ENCODE data around the gene AFM. TPM values are rescaled to one million over a fixed set of nuclear protein-coding genes. Genes with fewer than 3 reads are reported as not detected.

The AFM gene
- total and polyA plus RNA-seq, 2 of the 8 experiments (the other 6 are each of a cell fraction or from before 2014, with no cell fraction given): not detected

DNA sequence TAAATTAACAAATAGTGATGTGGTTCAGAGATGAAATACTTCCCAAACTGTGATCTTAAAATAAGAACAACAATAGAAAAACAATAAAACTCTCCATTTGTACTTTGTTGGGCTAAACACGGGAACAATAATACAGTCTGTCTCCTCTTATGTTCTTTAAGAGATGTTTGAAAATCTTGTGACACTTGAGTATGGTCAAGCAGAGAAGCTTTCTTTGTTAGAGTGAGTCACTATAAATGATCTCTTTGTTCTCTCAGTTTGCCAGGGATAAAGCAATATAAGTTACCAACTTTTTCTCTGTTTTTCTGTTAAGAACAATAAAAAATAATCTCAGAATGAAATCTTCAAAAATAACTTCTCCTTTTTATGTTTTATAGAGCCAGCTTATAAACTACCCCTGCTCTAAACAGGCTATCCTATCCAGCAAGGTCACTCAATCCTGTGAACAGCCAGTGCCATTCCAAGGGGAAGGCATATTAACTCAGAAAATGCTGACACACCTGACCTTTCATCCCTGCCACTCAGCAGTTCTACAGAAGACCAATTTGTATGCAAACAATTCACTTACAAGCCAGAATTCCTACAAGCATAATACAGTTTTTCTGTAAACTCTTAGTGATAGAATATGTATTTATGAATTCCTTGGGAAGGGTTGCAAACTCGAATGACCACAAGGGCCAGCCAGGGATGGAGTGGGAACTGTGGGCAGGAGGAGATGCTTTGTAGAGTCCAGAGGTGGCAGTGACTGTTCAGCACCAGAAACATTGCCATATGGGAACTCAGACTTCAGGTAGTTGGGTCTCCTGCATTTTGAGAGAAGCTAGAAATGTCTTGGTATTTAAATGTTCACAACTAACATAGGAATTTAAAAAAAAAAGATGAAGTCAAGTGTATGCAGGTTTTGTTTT lies 52.2 kb downstream of the AFM start:
- H4K5ac ChIP-seq (ENCODE audit: insufficient read length, low read depth, low read length): no peak overlapping the region
- H3K9ac ChIP-seq (replicated peaks in 1 of 4; ENCODE audit: extremely low read depth in 1 of 4, low read depth in 3 of 4, low read length in 3 of 4): no peak overlapping the region
- H4K20me1 ChIP-seq (replicated peaks in 1 of 2; ENCODE audit: control insufficient read depth in 1 of 2, insufficient read depth in 2 of 2, low read length in 2 of 2): no peaks in the 10 kb centered on the region
- H3K4me3 ChIP-seq (ENCODE audit: extremely low read depth in 1 of 4, insufficient read depth in 2 of 4, low read depth in 3 of 4, low read length in 4 of 4): no peak overlapping the region
- FAIRE-seq (no peak), DNase-seq (ENCODE audit: low read depth in 1 of 2, low spot score in 2 of 2) (no peak)
- no peak overlapping the region for H2BK15ac ChIP-seq (ENCODE audit: low read length)
- H3K9me3 ChIP-seq (ENCODE audit: insufficient read depth in 2 of 2, low read depth in 1 of 2, low read length in 1 of 2): no peaks in the 10 kb centered on the region
- H3K4me2 ChIP-seq (ENCODE audit: insufficient read depth in 1 of 2, low read depth in 2 of 2, low read length in 2 of 2): no peak overlapping the region
- no peaks in the 10 kb centered on the region for H3K79me1 ChIP-seq (ENCODE audit: low read depth, low read length)
- TF ChIP-seq HDAC6 (IDR thresholded peaks at IDR 0.05; ENCODE audit: low read depth, low read length): no peak
- ChIA-PET POLR2A (ENCODE audit: partially characterized antibody) (no interaction called here), CTCF (ENCODE audit: partially characterized antibody) (interaction anchor here (0.6 to 2.0 kb wide), 2 partner anchors 87 to 601 kb away, joined by 3 to 5 read pairs; no protein-coding TSS in a partner anchor)
- no peak overlapping the region for H2BK120ac ChIP-seq (replicated peaks; ENCODE audit: low read depth, low read length)
- H3K18ac ChIP-seq (ENCODE audit: extremely low read depth, low read length): no peak overlapping the region
- H3K4me1 ChIP-seq (replicated peaks in 1 of 4; ENCODE audit: control insufficient read depth in 3 of 4, insufficient read depth in 4 of 4, low read length in 3 of 4): no peaks in the 10 kb centered on the region
- no peak overlapping the region for H2AFZ ChIP-seq (ENCODE audit: low read length)
- H3K23me2 ChIP-seq (ENCODE audit: low read depth, low read length): no peaks in the 10 kb centered on the region
- no peak overlapping the region for H2AK5ac ChIP-seq (ENCODE audit: low read depth, low read length)
- 90% methylated on average over 2 of the region's 2 CpGs; no CpG with 5 or more reads in 1 of the 2 experiments for whole genome bisulfite sequencing, 2 experiments (ENCODE audit: extremely low coverage in 1 of 2, insufficient coverage in 1 of 2, insufficient read length in 1 of 2, insufficient replicate concordance in 2 of 2, low coverage in 1 of 2, low lambda C conversion rate in 2 of 2, missing lambda C conversion rate in 1 of 2)
- H2BK20ac ChIP-seq (ENCODE audit: low read length): no peak overlapping the region
- H3K4ac ChIP-seq (replicated peaks; ENCODE audit: insufficient read length, low read depth, low read length): no peak overlapping the region
- no peaks in the 10 kb centered on the region for H3K27me3 ChIP-seq (replicated peaks in 1 of 4; ENCODE audit: control insufficient read depth in 3 of 4, extremely low read depth in 1 of 4, insufficient read depth in 3 of 4, low read length in 3 of 4)
- no peak overlapping the region for H4K91ac ChIP-seq (replicated peaks; ENCODE audit: insufficient read length, low read length)
- H3K79me2 ChIP-seq (ENCODE audit: control insufficient read depth in 1 of 2, insufficient read depth in 2 of 2, low read length in 2 of 2): no peaks in the 10 kb centered on the region
- H3K27ac ChIP-seq (ENCODE audit: low read depth, low read length): no peak overlapping the region
- H4K8ac ChIP-seq (ENCODE audit: extremely low read depth, insufficient read depth, low read length): no peak overlapping the region
- no peaks in the 10 kb centered on the region for H3K36me3 ChIP-seq (ENCODE audit: control insufficient read depth in 2 of 4, insufficient read depth in 4 of 4, low read length in 3 of 4)
- no peak overlapping the region for H2BK5ac ChIP-seq (ENCODE audit: low read depth, low read length)
- H3K14ac ChIP-seq (ENCODE audit: insufficient read length): no peak overlapping the region
- H2BK12ac ChIP-seq (ENCODE audit: low read depth, low read length): no peak overlapping the region
- no peak overlapping the region for H3K23ac ChIP-seq (ENCODE audit: insufficient read length)
- H3K56ac ChIP-seq (replicated peaks; ENCODE audit: insufficient read length, low read depth, low read length): no peak overlapping the region
